Brain pericyte (primary cell): Measurements from ENCODE around the gene ATP8A2.
A peak's percentile ranks its signal among the peaks of the same experiment; 100 is the strongest.

Source experiments
- DNase-seq: peaks from one replicate; pipeline ENCODE4 v3.0.0-alpha.2; 2012; ENCODE audit warnings: low read depth, low spot score

ATP8A2 gene

GRCh38 chr13:25625414-25625813 is 253.6 kb downstream of the ATP8A2 start:
- DNase-seq, result no peak

DNA sequence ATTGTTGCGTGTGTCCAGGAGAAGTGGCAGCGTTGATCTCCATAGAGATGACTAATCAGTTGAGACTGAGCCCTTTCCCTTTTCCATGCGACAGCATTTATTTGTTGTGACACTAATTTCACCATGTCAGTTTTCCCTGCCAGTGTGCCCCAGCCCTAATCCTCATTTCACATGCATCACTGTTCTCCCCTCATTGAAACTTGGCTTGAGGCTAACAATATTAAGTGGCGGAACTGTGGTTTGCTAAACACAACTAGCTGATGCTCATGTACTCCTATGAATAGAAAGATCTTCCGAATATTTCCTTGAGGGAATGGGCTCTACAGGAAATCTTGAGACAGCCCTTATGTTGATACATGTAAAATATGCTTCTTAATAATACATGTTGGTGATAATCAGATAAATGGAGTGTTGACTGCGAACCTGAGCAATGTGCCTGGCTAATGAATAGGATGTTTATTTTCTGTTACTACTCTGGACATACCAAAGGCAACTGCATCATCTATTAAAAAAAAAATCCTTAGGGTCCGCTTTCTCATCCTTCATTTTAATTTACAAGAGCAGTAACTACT is 258.6 kb downstream of the ATP8A2 start:
- no peak for DNase-seq

- no peak for DNase-seq
Measured at GRCh38 chr13:25632166-25632888, 260.6 kb downstream of the ATP8A2 start.

- no peak for DNase-seq
Measured at GRCh38 chr13:25633093-25633492, 261.3 kb downstream of the ATP8A2 start.

DNA sequence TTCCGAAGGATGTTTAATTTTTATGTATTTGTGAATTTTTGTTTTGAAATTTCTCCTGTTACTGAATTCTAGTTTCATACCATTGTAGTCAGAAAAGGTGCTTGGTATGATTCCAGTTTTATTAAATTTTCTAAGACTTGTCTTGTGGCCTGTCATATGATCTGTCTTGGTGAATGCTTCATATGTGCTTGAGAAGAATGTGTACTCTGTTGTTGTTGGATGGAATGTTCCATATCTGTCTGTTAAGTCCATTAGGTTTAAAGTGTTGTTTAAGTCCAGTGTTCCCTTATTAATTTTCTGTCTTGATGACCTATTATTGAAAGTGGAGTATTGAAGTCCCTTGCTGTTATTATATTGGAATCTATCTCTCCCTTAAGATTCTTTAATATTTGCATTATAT is 273.9 kb downstream of the ATP8A2 start:
- no peak for DNase-seq

GRCh38 chr13:25649001-25649633 is 277.3 kb downstream of the ATP8A2 start:
- no peak for DNase-seq

DNA sequence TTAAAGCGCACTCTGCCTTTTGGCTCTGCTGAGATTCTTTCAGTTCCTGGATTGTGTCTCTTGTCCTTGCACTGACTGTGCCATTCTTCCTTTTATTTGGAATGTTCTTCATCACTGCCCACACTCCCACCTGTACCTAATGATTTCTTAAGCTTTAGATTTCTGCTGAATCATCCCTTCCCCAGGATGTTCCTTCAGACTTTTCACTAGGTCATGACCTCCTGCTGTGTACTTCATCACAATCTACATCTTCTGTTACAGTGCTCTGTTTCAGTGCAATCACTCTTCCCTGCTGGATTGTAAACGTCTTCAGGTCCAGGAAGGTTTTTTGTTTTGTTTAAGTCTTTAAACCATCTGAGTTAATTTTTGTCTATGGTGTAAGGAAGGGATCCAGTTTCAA is 281.0 kb downstream of the ATP8A2 start:
- peak; percentile 17 for DNase-seq

DNA sequence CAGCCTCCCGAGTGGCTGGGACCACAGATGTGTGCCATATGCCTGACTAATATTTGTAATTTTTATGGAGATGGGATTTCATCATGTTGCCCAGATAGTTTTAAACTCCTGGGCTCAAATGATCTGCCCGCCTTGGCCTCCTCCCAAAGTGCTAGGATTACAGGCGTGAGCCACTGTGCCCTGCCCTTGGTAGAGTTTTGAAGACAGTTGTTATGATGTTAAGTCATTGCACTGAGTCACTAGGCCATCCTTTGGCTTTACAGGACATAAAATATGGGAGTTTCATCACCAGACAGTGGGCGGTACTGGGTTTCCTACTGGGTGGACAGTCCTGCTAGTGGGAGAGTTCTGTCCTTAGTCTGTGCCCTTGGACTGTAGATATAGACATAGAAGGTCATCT is 282.5 kb downstream of the ATP8A2 start:
- no peak for DNase-seq

DNA sequence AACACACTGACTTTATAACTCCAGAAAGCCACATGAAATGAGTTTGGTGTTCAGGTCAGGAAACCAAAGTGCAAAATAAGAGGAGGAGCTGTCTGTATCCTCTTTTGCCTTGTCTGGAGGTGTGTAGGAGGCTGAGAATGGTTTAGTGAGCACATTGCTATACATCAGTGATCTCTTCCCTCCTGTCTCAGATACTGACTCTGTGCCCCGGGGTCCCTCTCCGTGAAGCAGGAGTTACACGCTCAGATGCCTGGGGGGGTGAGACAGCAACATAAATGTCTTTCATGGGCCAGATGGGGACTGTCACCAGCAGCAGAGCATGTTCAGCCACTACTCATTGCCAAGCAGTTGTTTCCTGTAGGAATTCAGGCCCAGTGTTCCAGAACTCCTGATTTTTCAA is 285.4 kb downstream of the ATP8A2 start:
- DNase-seq, result no peak

DNA sequence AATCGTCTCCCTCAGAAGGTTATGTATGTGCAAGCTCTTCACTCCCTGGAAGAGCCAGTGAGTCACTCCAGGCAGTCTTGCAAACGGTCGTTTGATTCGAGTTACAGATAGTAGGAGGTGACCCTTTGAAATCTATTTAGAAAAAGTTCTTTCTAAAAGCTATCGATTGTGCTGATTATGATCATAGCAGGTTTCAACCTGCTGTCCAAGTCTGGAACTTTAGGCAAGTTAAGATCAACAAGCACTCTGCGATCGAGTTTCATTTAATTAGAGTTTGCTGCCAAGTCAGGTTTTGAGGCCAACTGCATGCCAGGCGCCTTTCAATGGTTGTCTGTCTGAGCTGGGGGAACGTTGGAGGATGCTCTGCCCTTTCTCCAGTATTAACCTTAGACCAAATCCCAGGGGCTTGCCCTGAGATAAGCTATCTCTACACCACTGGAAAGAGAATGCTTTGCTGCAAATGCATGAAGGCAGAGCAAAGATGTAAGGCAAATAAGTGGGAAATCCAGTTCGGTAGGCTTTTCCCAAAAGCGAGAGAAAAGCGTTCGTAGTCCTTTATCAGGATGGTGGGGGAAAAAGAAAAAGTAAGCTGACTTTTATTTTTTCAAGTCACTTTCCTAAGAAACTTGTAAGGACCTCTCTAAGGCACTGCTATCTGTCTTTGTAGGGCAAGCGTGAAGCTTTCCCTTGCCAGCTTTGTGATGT is 287.5 kb downstream of the ATP8A2 start:
- no peak for DNase-seq

DNA sequence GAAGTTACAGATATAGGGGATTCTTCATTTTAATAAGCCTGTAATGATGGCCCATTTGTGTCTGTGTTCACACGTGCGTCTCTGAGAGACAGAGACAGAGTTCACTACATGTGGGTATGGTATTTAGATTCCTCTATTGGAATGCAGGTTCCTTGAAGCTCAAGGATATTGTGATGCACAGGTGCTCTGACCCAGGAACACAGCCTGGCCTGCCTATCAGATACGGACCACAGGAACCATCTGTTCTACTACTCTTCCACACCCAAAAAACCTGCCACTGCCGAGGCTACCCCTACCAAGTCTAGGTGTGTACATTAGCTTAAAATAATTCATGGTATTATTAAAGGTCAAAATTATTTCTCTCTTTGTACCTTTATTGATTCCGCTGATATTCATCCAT is 289.2 kb downstream of the ATP8A2 start:
- DNase-seq, result no peak

GRCh38 chr13:25662516-25662915 is 290.7 kb downstream of the ATP8A2 start:
- no peak for DNase-seq

DNA sequence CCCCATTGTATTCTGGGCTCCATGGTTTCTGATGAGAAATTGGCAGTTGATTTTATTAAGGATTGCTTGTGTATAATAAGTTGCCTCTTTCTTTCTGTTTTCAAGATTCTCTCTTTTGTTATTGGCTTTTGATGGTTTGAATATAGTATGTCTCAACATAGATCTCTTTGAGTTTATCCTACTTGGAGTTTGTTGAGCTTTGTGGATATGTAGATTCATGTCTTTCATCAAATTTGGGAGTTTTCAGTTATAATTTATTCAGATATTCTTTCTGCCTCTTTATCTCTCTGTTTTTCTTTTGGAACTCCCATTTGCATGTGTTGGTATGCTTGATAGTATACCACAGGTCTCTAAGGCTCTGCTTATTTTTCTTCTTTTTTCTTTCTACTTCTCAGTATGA is 296.6 kb downstream of the ATP8A2 start:
- no peak for DNase-seq

DNA sequence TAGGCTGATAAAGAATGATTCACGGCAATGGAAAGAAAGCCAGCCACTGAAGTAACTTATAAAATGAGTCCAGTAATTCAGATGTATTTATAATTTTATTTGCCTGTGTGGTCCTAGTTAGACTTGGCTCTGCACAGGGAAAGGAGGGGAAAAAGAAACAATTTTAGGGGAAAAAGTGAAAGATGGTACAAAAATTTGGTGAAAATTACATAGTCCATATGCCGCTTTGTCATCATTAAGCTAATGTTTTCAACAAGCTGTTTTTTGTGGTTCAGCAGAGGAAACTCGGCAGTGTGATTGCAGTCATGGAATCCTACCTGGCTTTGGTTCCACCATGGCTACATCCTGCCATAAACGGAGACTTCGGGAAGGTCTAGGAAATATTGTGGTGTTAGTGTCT is 301.9 kb downstream of the ATP8A2 start:
- no peak for DNase-seq

DNA sequence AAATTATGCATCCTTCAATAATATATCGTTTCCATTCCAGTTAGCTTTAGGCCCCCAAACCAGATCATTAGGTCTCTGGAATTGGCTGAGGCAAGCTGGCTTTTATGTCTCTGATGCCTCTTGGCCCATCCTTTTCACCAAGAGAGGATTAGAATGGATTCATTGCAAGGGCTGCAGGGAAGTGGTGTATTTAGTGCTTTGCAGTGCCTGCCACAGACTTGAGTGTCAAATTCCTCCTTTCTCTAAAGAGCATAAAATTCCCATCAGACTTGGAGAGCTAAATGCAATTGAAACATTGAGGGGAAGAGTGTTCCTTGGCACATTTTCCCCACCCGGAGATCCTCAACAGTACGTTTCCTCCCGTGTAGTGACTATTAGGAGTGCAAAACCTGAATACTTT is 302.6 kb downstream of the ATP8A2 start:
- DNase-seq, result no peak

DNA sequence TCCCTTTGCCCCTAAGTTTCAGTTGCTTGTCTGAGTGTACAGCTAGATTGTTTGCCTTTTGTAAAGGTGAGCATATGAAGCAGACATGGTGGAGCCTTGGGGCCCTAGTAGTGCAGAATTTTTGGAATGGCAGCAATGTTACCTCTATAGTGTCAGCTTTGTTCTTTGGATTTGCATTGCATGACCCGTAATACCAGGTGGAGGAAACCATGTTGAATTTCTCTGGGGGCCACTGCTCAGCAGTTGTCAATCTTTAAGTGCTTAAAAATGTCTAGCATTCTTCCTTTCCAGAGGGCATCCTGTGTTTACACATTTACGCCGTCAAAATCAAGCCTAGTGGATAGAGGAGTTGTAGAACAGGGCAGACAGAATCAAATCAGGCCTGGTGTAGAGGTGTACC is 303.3 kb downstream of the ATP8A2 start:
- DNase-seq, result no peak

DNA sequence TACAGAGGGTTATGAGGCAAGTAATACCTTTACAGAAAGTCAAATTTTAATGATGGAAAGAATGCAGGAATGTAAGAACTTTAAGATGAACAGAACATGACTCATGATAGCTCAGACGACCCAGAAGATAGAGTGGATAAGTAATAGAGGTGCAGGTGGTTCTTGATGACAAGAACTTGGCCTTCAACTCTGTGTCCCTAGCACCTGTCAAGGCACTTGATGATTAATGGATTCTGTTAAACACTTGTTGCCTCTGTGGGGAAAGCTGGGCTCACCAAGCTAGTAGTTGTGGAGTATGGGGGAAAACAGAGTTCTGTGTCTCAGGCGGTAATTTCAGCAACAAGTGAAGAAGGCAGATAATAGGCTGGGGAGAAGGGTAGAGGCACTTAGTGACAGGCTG is 306.2 kb downstream of the ATP8A2 start:
- no peak for DNase-seq

DNA sequence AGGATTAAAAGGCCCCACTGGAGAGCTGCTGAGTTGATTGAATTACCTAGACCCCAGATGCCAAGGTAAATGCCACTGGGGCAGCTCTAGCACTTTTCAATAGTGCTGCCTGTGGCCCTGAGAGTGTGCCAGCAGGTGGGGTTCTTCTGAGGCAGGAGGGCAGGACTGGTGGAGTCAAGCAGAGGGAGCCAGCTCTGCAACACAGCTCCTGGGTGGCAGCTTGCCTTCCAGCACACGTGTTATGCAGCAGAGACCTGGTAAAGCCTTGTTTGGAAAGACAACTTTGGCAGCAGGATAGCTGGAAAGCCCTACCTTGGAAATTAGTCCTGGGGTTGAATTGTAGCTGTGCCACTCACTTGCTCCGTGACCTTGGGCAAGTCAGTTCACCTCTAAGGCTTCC is 306.6 kb downstream of the ATP8A2 start:
- no peak for DNase-seq

GRCh38 chr13:25679159-25679558 is 307.4 kb downstream of the ATP8A2 start:
- DNase-seq, result no peak

GRCh38 chr13:25679936-25680335 is 308.2 kb downstream of the ATP8A2 start:
- DNase-seq, result no peak

DNA sequence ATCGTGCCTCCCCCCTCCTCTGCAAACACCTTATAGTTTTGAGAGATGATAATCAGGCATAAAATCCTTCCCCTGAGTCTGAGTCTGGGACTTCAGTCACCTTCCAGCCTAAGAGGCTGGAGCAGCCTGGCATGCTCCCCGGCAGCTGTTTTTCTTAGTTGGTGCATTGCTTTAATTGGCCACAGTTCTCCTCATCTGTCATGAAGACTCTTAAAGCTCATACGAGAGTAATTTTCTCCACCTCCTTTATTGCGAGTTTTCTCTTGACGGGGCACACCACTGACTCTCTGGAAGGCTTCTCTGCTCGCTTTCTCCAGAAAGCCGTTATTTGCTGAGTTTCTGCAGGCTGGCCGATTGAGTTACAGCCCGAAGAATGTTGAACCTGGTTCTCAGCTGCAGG is 310.5 kb downstream of the ATP8A2 start:
- DNase-seq, result no peak

DNA sequence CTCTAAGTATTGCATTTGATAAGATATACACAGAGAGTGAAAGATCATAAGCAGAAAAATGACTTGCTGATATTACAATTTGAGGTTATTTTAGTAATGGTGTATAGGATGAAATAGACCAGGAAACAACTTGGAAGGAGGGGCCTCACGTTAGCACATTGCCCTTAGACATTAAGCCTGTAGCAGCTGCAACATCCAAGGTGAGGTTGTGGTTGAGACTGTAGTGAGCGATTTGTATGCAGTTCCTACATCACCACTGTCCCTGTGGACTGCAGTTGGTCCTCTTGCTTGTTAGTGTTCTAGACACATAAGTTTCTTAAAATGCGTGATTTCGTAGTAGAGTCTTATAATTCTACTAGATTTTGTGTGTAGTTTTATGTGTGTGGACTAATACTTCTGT is 311.3 kb downstream of the ATP8A2 start:
- DNase-seq, result no peak
